A549 (cell line): ENCODE results near the gene EVX2.

Source experiments
- CTCF ChIP-seq: fragments of >200 bp; sonication (Bioruptor Twin); formaldehyde crosslinking; IDR thresholded peaks from 3 replicates; pipeline ENCODE4 v1.5.1; 2016
- E2F6 ChIP-seq: IDR thresholded peaks from 2 replicates; pipeline ENCODE4 v1.6.1; 2012; ENCODE audit warnings: low read depth, borderline replicate concordance
- HOXA7 ChIP-seq: fragments of 250-450 bp; sonication (Bioruptor Pico); IDR thresholded peaks from 2 replicates; pipeline ENCODE4 v1.5.0; 2020; ENCODE audit warnings: mild to moderate bottlenecking, moderate library complexity
- PBX3 ChIP-seq: IDR thresholded peaks from 2 replicates; pipeline ENCODE4 v1.6.1; 2012
- RAD21 ChIP-seq, 2 experiments: fragments of >200 bp in 1 of 2; sonication (Bioruptor Twin) in 1 of 2; formaldehyde crosslinking in 1 of 2; IDR thresholded peaks in 1 of 2; conservative IDR thresholded peaks in 1 of 2; 2 replicates in 1 of 2; 3 replicates in 1 of 2; pipeline ENCODE4 v1.6.1; 2012 to 2018; ENCODE audit warnings: inconsistent platforms in 1 of 2

- TF ChIP-seq RAD21 (conservative IDR thresholded peaks at IDR 0.05 in 1 of 2, IDR thresholded peaks at IDR 0.05 in 1 of 2), result no peak
- no peak for TF ChIP-seq PBX3
- TF ChIP-seq HOXA7, result no peak
- no peak for TF ChIP-seq CTCF
- no peak for TF ChIP-seq E2F6
These were observed 42.0 kb upstream of the EVX2 start for GRCh38 chr2:176125772-176126054.
